GM23248 (cell line): ENCODE data around the gene HHATL. TPM values are rescaled to one million over a fixed set of nuclear protein-coding genes. Genes with fewer than 3 reads are reported as not detected.

ENCODE experiments used
- DNase-seq: peaks from one replicate; pipeline ENCODE4 v3.0.0-alpha.2; 2015
- H2AFZ ChIP-seq: fragments of 200-600 bp; sonication (generic); 2 replicates; pipeline ENCODE4 v1.6.1; 2016; ENCODE audit warnings: antibody characterized with exemption
- H3F3A ChIP-seq: fragments of 200-600 bp; sonication (generic); 2 replicates; pipeline ENCODE4 v1.6.1; 2016; ENCODE audit warnings: mild to moderate bottlenecking, antibody characterized with exemption, mixed run types; ENCODE audit not compliant: insufficient read depth
- H3K27ac ChIP-seq: fragments of 200-600 bp; sonication (generic); 2 replicates; pipeline ENCODE4 v1.5.1; 2016; ENCODE audit warnings: mild to moderate bottlenecking
- H3K27me3 ChIP-seq: fragments of 200-600 bp; sonication (generic); replicated peaks from 2 replicates; pipeline ENCODE4 v1.6.1; 2016; ENCODE audit warnings: mild to moderate bottlenecking; ENCODE audit not compliant: insufficient read depth
- H3K36me3 ChIP-seq: fragments of 200-600 bp; sonication (generic); 2 replicates; pipeline ENCODE4 v1.6.1; 2016; ENCODE audit warnings: low read depth, mild to moderate bottlenecking
- H3K4me1 ChIP-seq: fragments of 200-600 bp; sonication (generic); 2 replicates; pipeline ENCODE4 v1.6.1; 2016; ENCODE audit warnings: mild to moderate bottlenecking; ENCODE audit not compliant: insufficient read depth
- H3K4me2 ChIP-seq: fragments of 200-600 bp; sonication (generic); one replicate; pipeline ENCODE4 v1.6.1; 2016; ENCODE audit warnings: mild to moderate bottlenecking; ENCODE audit not compliant: unreplicated experiment
- H3K4me3 ChIP-seq: fragments of 200-600 bp; sonication (generic); 2 replicates; pipeline ENCODE4 v1.5.1; 2016; ENCODE audit warnings: mild to moderate bottlenecking
- H3K79me2 ChIP-seq: fragments of 200-600 bp; sonication (generic); 2 replicates; pipeline ENCODE4 v1.6.1; 2016; ENCODE audit warnings: mild to moderate bottlenecking; ENCODE audit not compliant: insufficient read depth
- H3K9ac ChIP-seq: fragments of 200-600 bp; sonication (generic); 2 replicates; pipeline ENCODE4 v1.6.1; 2016; ENCODE audit warnings: mild to moderate bottlenecking
- H3K9me2 ChIP-seq: fragments of 200-600 bp; sonication (generic); 2 replicates; pipeline ENCODE4 v1.6.1; 2016; ENCODE audit warnings: mixed run types, mild to moderate bottlenecking, moderate library complexity; ENCODE audit not compliant: insufficient read depth
- H3K9me3 ChIP-seq: fragments of 200-600 bp; sonication (generic); one replicate; pipeline ENCODE4 v1.6.1; 2017; ENCODE audit warnings: low read depth
- H4K20me1 ChIP-seq: fragments of 200-600 bp; sonication (generic); 2 replicates; pipeline ENCODE4 v1.6.0; 2016; ENCODE audit not compliant: insufficient read depth
- EZH2 ChIP-seq: fragments of 200-600 bp; sonication (generic); IDR thresholded peaks from 2 replicates; pipeline ENCODE4 v1.6.1; 2018; ENCODE audit warnings: antibody characterized with exemption, mild to moderate bottlenecking; ENCODE audit not compliant: insufficient read depth, poor library complexity, severe bottlenecking
- EZH2phosphoT487 ChIP-seq: fragments of 200-600 bp; sonication (generic); IDR thresholded peaks from 2 replicates; pipeline ENCODE4 v1.6.1; 2018; ENCODE audit warnings: antibody characterized with exemption, moderate library complexity, mild to moderate bottlenecking, low read depth; ENCODE audit not compliant: insufficient read depth
- WGBS, 2 experiments: methylation state at CpG; one replicate each; pipeline ENCODE4 v1.1.6; 2015 to 2017; ENCODE audit warnings: low lambda C conversion rate in 2 of 2, low coverage in 1 of 2; ENCODE audit errors: missing lambda C conversion rate in 2 of 2; 5-methylcytosine and 5-hydroxymethylcytosine counted together
- in situ Hi-C: fragments of 300-500 bp; cut with MboI; formaldehyde crosslinking; loops from 2 replicates; pipeline ENCODE4 v1.15.0; 2020
- polyA plus RNA-seq: library from polyadenylated mRNA; unstranded; fragments of >200 nt; fragmentation: Nextera tagmentation; extraction: Ambion mirVana; gene quantifications from 2 replicates; pipeline ENCODE4 v1.2.1, GENCODE V29; 2016
- total RNA-seq: library from RNA; depleted of rRNA; stranded (reverse); fragments of >200 nt; shearing (Covaris generic); gene quantifications from 2 replicates; pipeline ENCODE4 v1.2.3, GENCODE V29; 2014

HHATL gene
- total and polyA plus RNA-seq, 2 experiments from 2014 or later, result not detected

DNA sequence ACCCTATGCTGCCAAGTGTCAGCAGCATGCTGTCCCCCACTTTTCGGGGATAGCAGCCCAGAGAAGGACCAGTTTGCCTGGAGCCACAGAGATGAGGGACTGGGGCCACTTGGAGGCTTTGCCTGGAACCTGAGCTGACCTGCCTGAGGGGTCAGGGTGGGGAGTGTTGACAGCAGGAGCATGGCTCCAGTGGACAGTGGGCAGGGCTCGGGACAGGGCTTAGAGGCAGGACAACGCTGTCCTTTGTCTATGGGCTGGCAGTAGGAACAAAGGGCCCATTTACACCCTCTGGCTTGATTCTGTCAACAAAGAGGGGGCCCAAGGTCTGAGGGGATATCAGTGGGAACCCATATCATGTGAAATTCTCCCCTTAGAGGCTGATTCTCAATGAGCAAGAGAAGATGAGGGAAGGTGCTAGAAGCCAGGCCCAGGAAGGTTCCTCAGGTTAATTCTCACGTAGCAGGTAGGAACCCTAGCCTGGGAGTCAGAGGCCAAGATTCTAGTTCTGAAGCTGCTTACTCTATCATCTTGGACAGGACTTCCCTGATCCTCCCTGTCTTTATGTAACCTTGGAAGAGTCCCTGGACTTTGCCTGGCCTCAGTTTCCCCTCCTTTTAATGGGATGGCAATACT, 29.7 kb upstream of the HHATL start:
- no peak overlapping the region for H3K9ac ChIP-seq
- no peaks in the 10 kb centered on the region for H3K9me3 ChIP-seq
- H3F3A ChIP-seq, result no peaks in the 10 kb centered on the region
- H3K27ac ChIP-seq, result no peak overlapping the region
- no peaks in the 10 kb centered on the region for H3K4me1 ChIP-seq
- H2AFZ ChIP-seq, result no peak overlapping the region
- H3K9me2 ChIP-seq, result no peaks in the 10 kb centered on the region
- no peaks in the 10 kb centered on the region for H3K27me3 ChIP-seq
- H3K4me2 ChIP-seq, result no peak overlapping the region
- H4K20me1 ChIP-seq, result no peaks in the 10 kb centered on the region
- H3K79me2 ChIP-seq, result no peaks in the 10 kb centered on the region
- no peak for DNase-seq
- no peak overlapping the region for H3K4me3 ChIP-seq
- H3K36me3 ChIP-seq, result no peaks in the 10 kb centered on the region
- TF ChIP-seq EZH2, result no peak
- no peak for TF ChIP-seq EZH2phosphoT487
- WGBS, 2 experiments, result 50 to 52% methylated on average over 4 of the region's 4 CpGs
- in situ Hi-C loops, result no loop called here

DNA sequence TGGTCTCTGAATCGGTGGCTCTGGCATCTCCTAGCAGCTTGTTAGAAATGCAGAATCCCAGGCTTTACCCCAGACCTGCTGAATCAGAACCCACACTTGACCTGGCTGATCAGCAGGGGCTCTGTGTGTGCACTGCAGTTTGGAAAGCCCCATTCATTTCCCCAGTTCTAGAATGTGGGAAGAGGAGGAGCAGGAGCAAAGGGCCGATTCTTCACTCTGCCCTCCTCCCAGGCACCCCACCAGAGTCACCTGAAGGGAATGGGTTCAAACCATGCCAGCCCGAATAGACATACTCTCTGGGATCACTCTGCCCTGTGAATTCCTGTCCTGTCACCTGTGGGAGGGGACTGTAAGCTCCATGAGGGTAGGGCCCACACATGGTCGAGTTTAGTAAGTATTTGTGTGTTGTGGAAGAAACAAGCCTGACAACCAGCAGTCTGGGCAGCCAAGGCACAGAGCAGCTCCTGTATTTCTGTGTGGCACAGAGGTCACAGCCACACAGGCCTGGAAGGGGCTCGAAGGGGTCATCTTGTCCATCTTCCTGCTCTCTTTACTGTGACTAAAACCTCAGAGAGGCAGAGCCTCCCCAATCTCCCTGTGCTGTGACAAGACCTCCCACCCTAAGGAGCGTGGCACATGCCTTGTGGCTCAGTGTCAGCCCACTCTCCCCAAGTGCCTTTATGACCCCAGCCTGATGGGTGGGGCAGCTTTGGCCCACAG, 29.0 kb upstream of the HHATL start:
- H3K9ac ChIP-seq, result no peak overlapping the region
- no peaks in the 10 kb centered on the region for H3K4me1 ChIP-seq
- H2AFZ ChIP-seq, result no peak overlapping the region
- WGBS, 2 experiments, result 56 to 72% methylated on average over 6 of the region's 6 CpGs
- H3K27me3 ChIP-seq, result no peaks in the 10 kb centered on the region
- no peaks in the 10 kb centered on the region for H3K9me2 ChIP-seq
- no peaks in the 10 kb centered on the region for H3K36me3 ChIP-seq
- H3K79me2 ChIP-seq, result no peaks in the 10 kb centered on the region
- H3K4me2 ChIP-seq, result no peak overlapping the region
- no peaks in the 10 kb centered on the region for H3F3A ChIP-seq
- no peaks in the 10 kb centered on the region for H3K9me3 ChIP-seq
- no peak overlapping the region for H3K27ac ChIP-seq
- no peak for DNase-seq
- no peak for TF ChIP-seq EZH2phosphoT487
- in situ Hi-C loops, result no loop called here
- H4K20me1 ChIP-seq, result no peaks in the 10 kb centered on the region
- no peak overlapping the region for H3K4me3 ChIP-seq

DNA sequence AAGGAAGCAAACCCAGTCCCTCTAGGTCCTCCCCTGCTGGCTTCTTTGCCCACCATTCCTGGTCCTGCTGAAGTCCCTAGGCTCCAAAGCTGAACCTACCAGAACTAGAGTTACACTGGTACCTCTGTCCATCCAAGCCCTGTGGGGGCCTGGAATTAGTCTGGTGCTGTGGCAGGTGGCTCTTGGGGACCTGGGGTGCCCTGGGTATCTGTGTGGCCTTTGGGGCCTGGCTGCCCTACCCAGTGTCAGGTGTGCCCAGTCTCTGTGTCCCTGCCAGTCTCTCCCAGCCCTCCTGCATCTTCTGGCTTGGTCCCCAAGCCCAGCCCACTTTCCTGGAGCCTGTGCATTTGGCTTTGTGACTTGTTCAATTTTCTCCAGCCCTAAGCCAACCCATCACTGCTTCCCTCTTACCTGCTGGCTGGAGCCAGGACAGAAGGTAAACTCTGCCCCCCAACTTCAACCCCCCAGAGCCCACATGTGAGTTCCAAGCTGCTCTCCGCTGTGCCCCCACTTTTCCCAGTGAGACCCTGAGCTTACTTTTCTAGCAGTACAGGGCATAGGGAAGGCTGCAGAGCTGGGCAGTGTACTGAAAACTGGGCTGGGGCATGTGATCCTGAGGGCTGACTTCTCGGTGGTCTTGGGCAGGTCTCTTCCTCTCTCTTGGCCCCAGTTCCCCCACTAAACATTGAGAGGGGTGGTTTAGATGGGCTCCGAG, 28.3 kb upstream of the HHATL start:
- Histone ChIP-seq H3K4me1 (no peaks in the 10 kb centered on the region), H3K4me2 (no peak overlapping the region), H3K36me3 (no peaks in the 10 kb centered on the region), H3K9ac (no peak overlapping the region), H3K79me2 (no peaks in the 10 kb centered on the region), H3K9me3 (no peaks in the 10 kb centered on the region), H4K20me1 (no peaks in the 10 kb centered on the region), H2AFZ (no peak overlapping the region), H3F3A (no peaks in the 10 kb centered on the region), H3K27me3 (no peaks in the 10 kb centered on the region), H3K4me3 (no peak overlapping the region), H3K9me2 (no peaks in the 10 kb centered on the region), H3K27ac (no peak overlapping the region)
- TF ChIP-seq EZH2phosphoT487, result no peak
- TF ChIP-seq EZH2, result no peak
- in situ Hi-C loops, result no loop called here
- DNase-seq, result no peak
- 49 to 51% methylated on average over 3 of the region's 3 CpGs for WGBS, 2 experiments

DNA sequence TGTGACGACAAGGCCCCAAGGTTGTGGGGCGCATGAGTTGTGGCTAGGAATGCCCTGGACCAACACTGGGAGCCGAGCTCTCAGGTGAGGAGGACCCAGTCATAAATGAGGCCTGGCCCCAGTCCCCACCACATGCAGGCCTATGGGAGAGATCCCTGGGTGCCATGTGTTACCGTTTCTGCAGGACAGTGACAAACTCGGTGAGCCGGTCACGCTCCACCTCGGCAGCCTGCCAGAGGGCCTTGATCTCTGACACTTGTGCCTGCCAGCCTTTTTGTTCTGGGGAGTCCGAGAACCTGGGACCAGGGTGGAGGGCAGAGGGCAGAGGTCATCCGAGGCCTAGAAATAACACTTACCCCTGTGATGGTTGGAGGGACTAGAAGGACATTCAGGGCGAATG, 27.7 kb upstream of the HHATL start:
- Histone ChIP-seq H3K4me3 (no peak overlapping the region), H3K27me3 (no peaks in the 10 kb centered on the region), H3F3A (no peaks in the 10 kb centered on the region), H3K9me2 (no peaks in the 10 kb centered on the region), H3K9ac (no peak overlapping the region), H3K9me3 (no peaks in the 10 kb centered on the region), H2AFZ (no peak overlapping the region), H4K20me1 (no peaks in the 10 kb centered on the region), H3K27ac (no peak overlapping the region), H3K36me3 (no peaks in the 10 kb centered on the region), H3K79me2 (no peaks in the 10 kb centered on the region), H3K4me1 (no peaks in the 10 kb centered on the region), H3K4me2 (no peak overlapping the region)
- DNase-seq, result no peak
- no peak for TF ChIP-seq EZH2phosphoT487
- TF ChIP-seq EZH2, result no peak
- WGBS, 2 experiments, result 76 to 78% methylated on average over 11 of the region's 11 CpGs
- in situ Hi-C loops, result no loop called here
